Lower lobe of right lung (tissue), 2 donors: Measurements from ENCODE around the gene ENTPD8. TPM values are rescaled to one million over a fixed set of nuclear protein-coding genes. Genes with fewer than 3 reads are reported as not detected.

Source experiments
- ATAC-seq, 2 donors: fragments of 200-7000 bp; cut with Tn5 transposase; one replicate each; pipeline ENCODE4 v1.9.1; 2020 to 2022; ENCODE audit warnings: mild to moderate bottlenecking in 2 of 2, moderate library complexity in 2 of 2
- DNase-seq: peaks from one replicate; pipeline ENCODE4 v3.0.0-alpha.2; 2020
- H3K27ac ChIP-seq: fragments of 200-600 bp; one replicate; pipeline ENCODE4 v1.8.0; 2022
- H3K27me3 ChIP-seq: fragments of 200-600 bp; one replicate; pipeline ENCODE4 v1.8.0; 2022; ENCODE audit warnings: low read depth
- H3K36me3 ChIP-seq: fragments of 200-600 bp; one replicate; pipeline ENCODE4 v1.8.0; 2022; ENCODE audit warnings: mild to moderate bottlenecking
- H3K4me1 ChIP-seq: fragments of 200-600 bp; one replicate; pipeline ENCODE4 v1.8.0; 2022
- H3K4me3 ChIP-seq: fragments of 200-600 bp; one replicate; pipeline ENCODE4 v1.8.0; 2022; ENCODE audit warnings: mild to moderate bottlenecking
- H3K9me3 ChIP-seq: fragments of 200-600 bp; one replicate; pipeline ENCODE4 v1.8.0; 2022
- intact Hi-C: fragments of 100-400 bp; cut with DNase I; formaldehyde crosslinking; loops from one replicate; pipeline ENCODE4 v1.11.0; 2022
- total RNA-seq: library from RNA; stranded (reverse); fragmentation: NEBNext Ultra II Directional; extraction: Animal tissue kit (Norgen Biotek cat#: 25700); gene quantifications from one replicate; pipeline ENCODE4 v1.2.1, GENCODE V29; 2021
- TF ChIP-seq, protein P1 (sequence below): fragments of 200-600 bp; IDR thresholded peaks from one replicate; pipeline ENCODE4 v1.8.0; 2022; ENCODE audit warnings: antibody characterized with exemption, mild to moderate bottlenecking
- donor health status: DM: no; HTN: yes; CAD: no; lungs with severe emphysema.

Gene ENTPD8
- total RNA-seq, 1 donor from 2014 or later: 0.15 TPM

GRCh38 chr9:137461316-137461662, 20.1 kb upstream of the ENTPD8 start:
- Histone ChIP-seq H3K36me3 (no peaks in the 10 kb centered on the region), H3K27ac (no peak overlapping the region), H3K4me3 (no peak overlapping the region), H3K9me3 (no peaks in the 10 kb centered on the region), H3K4me1 (peaks cover 16% of the 10 kb centered on the region), H3K27me3 (no peaks in the 10 kb centered on the region)
- ATAC-seq (no peak), DNase-seq (no peak)
- TF ChIP-seq, protein P1, sequence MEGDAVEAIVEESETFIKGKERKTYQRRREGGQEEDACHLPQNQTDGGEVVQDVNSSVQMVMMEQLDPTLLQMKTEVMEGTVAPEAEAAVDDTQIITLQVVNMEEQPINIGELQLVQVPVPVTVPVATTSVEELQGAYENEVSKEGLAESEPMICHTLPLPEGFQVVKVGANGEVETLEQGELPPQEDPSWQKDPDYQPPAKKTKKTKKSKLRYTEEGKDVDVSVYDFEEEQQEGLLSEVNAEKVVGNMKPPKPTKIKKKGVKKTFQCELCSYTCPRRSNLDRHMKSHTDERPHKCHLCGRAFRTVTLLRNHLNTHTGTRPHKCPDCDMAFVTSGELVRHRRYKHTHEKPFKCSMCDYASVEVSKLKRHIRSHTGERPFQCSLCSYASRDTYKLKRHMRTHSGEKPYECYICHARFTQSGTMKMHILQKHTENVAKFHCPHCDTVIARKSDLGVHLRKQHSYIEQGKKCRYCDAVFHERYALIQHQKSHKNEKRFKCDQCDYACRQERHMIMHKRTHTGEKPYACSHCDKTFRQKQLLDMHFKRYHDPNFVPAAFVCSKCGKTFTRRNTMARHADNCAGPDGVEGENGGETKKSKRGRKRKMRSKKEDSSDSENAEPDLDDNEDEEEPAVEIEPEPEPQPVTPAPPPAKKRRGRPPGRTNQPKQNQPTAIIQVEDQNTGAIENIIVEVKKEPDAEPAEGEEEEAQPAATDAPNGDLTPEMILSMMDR: no peak
- intact Hi-C loops: no loop called here

GRCh38 chr9:137460363-137461315, 19.5 kb upstream of the ENTPD8 start:
- Histone ChIP-seq H3K27me3 (no peaks in the 10 kb centered on the region), H3K4me3 (no peak overlapping the region), H3K36me3 (no peaks in the 10 kb centered on the region), H3K9me3 (no peaks in the 10 kb centered on the region), H3K27ac (no peak overlapping the region), H3K4me1 (peaks cover 16% of the 10 kb centered on the region)
- DNase-seq (no peak), ATAC-seq (no peak)
- intact Hi-C loops: no loop called here
- TF ChIP-seq, protein P1: no peak

GRCh38 chr9:137459601-137460362, 18.6 kb upstream of the ENTPD8 start:
- peak overlapping the region; percentile 69 for H3K27ac ChIP-seq
- ATAC-seq (peak; percentile 0 to 3), DNase-seq (no peak)
- intact Hi-C loops: no loop called here
- H3K36me3 ChIP-seq: no peaks in the 10 kb centered on the region
- H3K4me3 ChIP-seq: peak overlapping the region; percentile 64
- H3K27me3 ChIP-seq: no peaks in the 10 kb centered on the region
- TF ChIP-seq, protein P1: no peak
- H3K9me3 ChIP-seq: no peaks in the 10 kb centered on the region
- H3K4me1 ChIP-seq: peaks cover 21% of the 10 kb centered on the region

DNA sequence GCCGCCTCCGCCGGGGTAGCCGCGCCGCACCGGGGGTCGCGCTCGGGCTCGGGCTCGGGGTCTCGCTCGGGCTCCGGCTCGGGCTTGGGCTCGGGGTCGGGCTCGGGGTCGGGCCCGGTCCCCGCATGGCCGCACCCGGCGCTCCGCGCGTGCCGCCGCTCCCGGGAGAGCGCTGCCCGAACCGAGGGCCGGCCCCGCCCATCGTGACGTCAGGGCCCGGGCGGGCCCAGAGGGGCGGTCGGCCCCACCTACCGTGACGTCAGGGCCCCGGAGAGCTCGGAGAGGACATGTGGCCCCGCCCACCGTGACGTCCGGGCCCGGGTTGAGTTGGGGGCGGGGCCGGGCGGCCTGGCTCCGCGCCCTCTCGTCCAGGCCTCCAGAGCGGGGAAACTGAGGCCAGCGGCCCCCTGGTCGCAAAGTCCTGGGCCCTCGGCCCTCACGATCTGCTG, 18.0 kb upstream of the ENTPD8 start, which contains the start of gene NSMF:
Gene NSMF, minus strand, starts transcription at position 183 of the 449 bp plus-strand sequence. CDS start 232 bp downstream, outside the sequence.
- Histone ChIP-seq H3K36me3 (no peaks in the 10 kb centered on the region), H3K9me3 (no peaks in the 10 kb centered on the region), H3K4me1 (peaks cover 27% of the 10 kb centered on the region), H3K4me3 (peak within 1 kb of the TSS; percentile 64), H3K27ac (peak within 1 kb of the TSS; percentile 69), H3K27me3 (no peaks in the 10 kb centered on the region)
- intact Hi-C loops: no loop called here
- TF ChIP-seq, protein P1: no peak
- ATAC-seq: peak; percentile 91
- DNase-seq: peak; percentile 95
